Measurements from ENCODE around the gene FCRLB. TPM values are rescaled to one million over a fixed set of nuclear protein-coding genes. Genes with fewer than 3 reads are reported as not detected.

Gene FCRLB
- total RNA-seq, 5 donors from 2014 or later (not counting 1 experiment from before 2014, with no cell fraction given), result 0.48 to 1.1 (median 0.75) TPM

GRCh38 chr1:161743231-161743630, 21.9 kb downstream of the FCRLB start:
- Mint-ChIP-seq H3K27me3 (peaks cover 3% of the 10 kb centered on the region in 2 donors), H3K9me3 (no peaks in the 10 kb centered on the region), H3K4me3 (no peak overlapping the region), H3K36me3 (no peaks in the 10 kb centered on the region), H3K27ac (no peak overlapping the region), H3K4me1 (peaks cover 34 to 48% (median 38%) of the 10 kb centered on the region in 3 donors)
- no peak overlapping the region for H3K27ac ChIP-seq (ENCODE audit: low read length)
- H3K9me3 ChIP-seq, result no peaks in the 10 kb centered on the region
- no peak for DNase-seq
- no peaks in the 10 kb centered on the region for H3K36me3 ChIP-seq (ENCODE audit: control insufficient read depth in 2 of 2, extremely low read depth in 1 of 2, insufficient read depth in 1 of 2, low read length in 1 of 2)
- no peak for ATAC-seq (replicated peaks in 1 of 4)
- H3K4me1 ChIP-seq (ENCODE audit: control insufficient read depth in 1 of 2, extremely low read depth in 1 of 2, insufficient read depth in 2 of 2, low read length in 2 of 2), result peaks cover 0 to 26% of the 10 kb centered on the region in 2 experiments
- 93% methylated on average over 9 of the region's 9 CpGs for WGBS (ENCODE audit: insufficient coverage)
- CTCF ChIA-PET, result interaction anchor here in 1 of 2 donors (0.6 kb wide), 1 partner anchor 23 kb away, joined by 3 read pairs; no protein-coding TSS in a partner anchor
- no peaks in the 10 kb centered on the region for H3K27me3 ChIP-seq (replicated peaks in 1 of 2; ENCODE audit: control insufficient read depth in 2 of 2, extremely low read depth in 1 of 2, insufficient read depth in 2 of 2, low read length in 1 of 2)
- no peak overlapping the region for H3K4me3 ChIP-seq (ENCODE audit: control insufficient read depth in 1 of 2, extremely low read depth in 1 of 2, low read length in 1 of 2)
- POLR2A ChIA-PET, result interaction anchor here in 1 of 2 donors (0.6 kb wide), 1 partner anchor 63 kb away, joined by 5 read pairs; no protein-coding TSS in a partner anchor

GRCh38 chr1:161747801-161748200, 26.5 kb downstream of the FCRLB start:
- H3K9me3 Mint-ChIP-seq, result no peaks in the 10 kb centered on the region
- CTCF ChIA-PET, result no interaction called here
- Histone ChIP-seq H3K27ac (ENCODE audit: low read length) (no peak overlapping the region), H3K27me3 (replicated peaks in 1 of 2; ENCODE audit: control insufficient read depth in 2 of 2, extremely low read depth in 1 of 2, insufficient read depth in 2 of 2, low read length in 1 of 2) (no peaks in the 10 kb centered on the region), H3K36me3 (ENCODE audit: control insufficient read depth in 2 of 2, extremely low read depth in 1 of 2, insufficient read depth in 1 of 2, low read length in 1 of 2) (peaks cover 0 to 9% of the 10 kb centered on the region in 2 donors), H3K4me3 (ENCODE audit: control insufficient read depth in 1 of 2, extremely low read depth in 1 of 2, low read length in 1 of 2) (no peak overlapping the region), H3K9me3 (no peaks in the 10 kb centered on the region), H3K4me1 (ENCODE audit: control insufficient read depth in 1 of 2, extremely low read depth in 1 of 2, insufficient read depth in 2 of 2, low read length in 2 of 2) (peaks cover 0 to 14% of the 10 kb centered on the region in 2 experiments)
- DNase-seq, result no peak
- POLR2A ChIA-PET, result no interaction called here
- H3K4me1 Mint-ChIP-seq, result peaks cover 36 to 44% (median 41%) of the 10 kb centered on the region in 3 donors
- H3K27ac Mint-ChIP-seq, result peak overlapping the region in 1 of 2 donors; percentile 31
- H3K36me3 Mint-ChIP-seq, result no peaks in the 10 kb centered on the region
- WGBS (ENCODE audit: insufficient coverage), result no CpG with 5 or more reads among the region's 6 CpGs
- ATAC-seq (replicated peaks in 1 of 4), result no peak
- H3K27me3 Mint-ChIP-seq, result peaks cover 3% of the 10 kb centered on the region in 2 donors
- H3K4me3 Mint-ChIP-seq, result peak overlapping the region in 1 of 3 donors; percentile 98

GRCh38 chr1:161749509-161750407, 28.4 kb downstream of the FCRLB start, which contains the start of gene DUSP12:
TSS of gene DUSP12 (plus strand) at chr1:161749786. CDS start at chr1:161749802, 16 bp downstream.
- peaks cover 13% of the 10 kb centered on the region for H3K36me3 Mint-ChIP-seq
- Histone ChIP-seq H3K36me3 (ENCODE audit: control insufficient read depth in 2 of 2, extremely low read depth in 1 of 2, insufficient read depth in 1 of 2, low read length in 1 of 2) (peaks cover 6 to 27% of the 10 kb centered on the region in 2 donors), H3K27me3 (replicated peaks in 1 of 2; ENCODE audit: control insufficient read depth in 2 of 2, extremely low read depth in 1 of 2, insufficient read depth in 2 of 2, low read length in 1 of 2) (no peaks in the 10 kb centered on the region), H3K4me1 (ENCODE audit: control insufficient read depth in 1 of 2, extremely low read depth in 1 of 2, insufficient read depth in 2 of 2, low read length in 2 of 2) (peaks cover 0 to 14% of the 10 kb centered on the region in 2 experiments), H3K27ac (ENCODE audit: low read length) (peak within 1 kb of the TSS; percentile 60), H3K9me3 (no peaks in the 10 kb centered on the region), H3K4me3 (ENCODE audit: control insufficient read depth in 1 of 2, extremely low read depth in 1 of 2, low read length in 1 of 2) (peak within 1 kb of the TSS; percentile 72 to 92)
- DNase-seq (peak; percentile 70 to 90 (median 81)), ATAC-seq (replicated peaks in 1 of 4) (peak; percentile 98 to 100 (median 99))
- peak within 1 kb of the TSS; percentile 96 to 98 for H3K27ac Mint-ChIP-seq
- POLR2A ChIA-PET, result interaction anchor here (0.5 to 0.9 kb wide), 5 partner anchors 8 to 365 kb away, joined by 3 to 4 read pairs (median 3); no protein-coding TSS in a partner anchor
- 0% methylated on average over 60 of the region's 65 CpGs for WGBS (ENCODE audit: insufficient coverage)
- H3K4me3 Mint-ChIP-seq, result peak within 1 kb of the TSS; percentile 98 to 99 (median 99)
- peaks cover 2 to 3% of the 10 kb centered on the region in 2 donors for H3K27me3 Mint-ChIP-seq
- H3K4me1 Mint-ChIP-seq, result peaks cover 43 to 44% (median 43%) of the 10 kb centered on the region in 3 donors
- CTCF ChIA-PET, result interaction anchor here in 1 of 2 donors (0.6 to 1.8 kb wide), 11 partner anchors 9 to 584 kb away, joined by 3 to 12 read pairs (median 4); no protein-coding TSS in a partner anchor
- H3K9me3 Mint-ChIP-seq, result no peaks in the 10 kb centered on the region

GRCh38 chr1:161763522-161764098, 42.3 kb downstream of the FCRLB start:
- peaks cover 35 to 39% (median 37%) of the 10 kb centered on the region in 3 donors for H3K4me1 Mint-ChIP-seq
- H3K27me3 ChIP-seq (replicated peaks in 1 of 2; ENCODE audit: control insufficient read depth in 2 of 2, extremely low read depth in 1 of 2, insufficient read depth in 2 of 2, low read length in 1 of 2), result no peaks in the 10 kb centered on the region
- H3K27me3 Mint-ChIP-seq, result no peaks in the 10 kb centered on the region
- ChIA-PET CTCF (interaction anchor here (1.1 to 3.1 kb wide), 3 partner anchors 14 to 273 kb away, joined by 5 to 14 read pairs (median 6); partner anchors contain the start of gene DUSP12 (in 1 of the 2)), POLR2A (no interaction called here)
- no peak overlapping the region for H3K4me3 ChIP-seq (ENCODE audit: control insufficient read depth in 1 of 2, extremely low read depth in 1 of 2, low read length in 1 of 2)
- peaks cover 19 to 27% of the 10 kb centered on the region in 2 experiments for H3K4me1 ChIP-seq (ENCODE audit: control insufficient read depth in 1 of 2, extremely low read depth in 1 of 2, insufficient read depth in 2 of 2, low read length in 2 of 2)
- peak; percentile 48 to 65 (median 62) for ATAC-seq (replicated peaks in 1 of 4)
- WGBS (ENCODE audit: insufficient coverage), result no CpG with 5 or more reads among the region's 7 CpGs
- H3K4me3 Mint-ChIP-seq, result peak overlapping the region; percentile 57 to 100 (median 59)
- no peaks in the 10 kb centered on the region for H3K9me3 Mint-ChIP-seq
- peak overlapping the region; percentile 9 to 82 for H3K27ac Mint-ChIP-seq
- H3K36me3 ChIP-seq (ENCODE audit: control insufficient read depth in 2 of 2, extremely low read depth in 1 of 2, insufficient read depth in 1 of 2, low read length in 1 of 2), result peaks cover 0 to 6% of the 10 kb centered on the region in 2 donors
- H3K27ac ChIP-seq (ENCODE audit: low read length), result no peak overlapping the region
- H3K36me3 Mint-ChIP-seq, result peaks cover 5% of the 10 kb centered on the region
- no peaks in the 10 kb centered on the region for H3K9me3 ChIP-seq
- DNase-seq, result peak in 30 of 35 experiments; percentile 14 to 72 (median 44)

- Histone ChIP-seq H3K36me3 (ENCODE audit: control insufficient read depth in 2 of 2, extremely low read depth in 1 of 2, insufficient read depth in 1 of 2, low read length in 1 of 2) (peaks cover 0 to 2% of the 10 kb centered on the region in 2 donors), H3K4me1 (ENCODE audit: control insufficient read depth in 1 of 2, extremely low read depth in 1 of 2, insufficient read depth in 2 of 2, low read length in 2 of 2) (peaks cover 30 to 35% of the 10 kb centered on the region in 2 experiments), H3K9me3 (no peaks in the 10 kb centered on the region), H3K27ac (ENCODE audit: low read length) (peak within 1 kb of the TSS; percentile 75), H3K4me3 (ENCODE audit: control insufficient read depth in 1 of 2, extremely low read depth in 1 of 2, low read length in 1 of 2) (peak within 1 kb of the TSS; percentile 69 to 97), H3K27me3 (replicated peaks in 1 of 2; ENCODE audit: control insufficient read depth in 2 of 2, extremely low read depth in 1 of 2, insufficient read depth in 2 of 2, low read length in 1 of 2) (no peaks in the 10 kb centered on the region)
- peak within 1 kb of the TSS; percentile 99 to 100 (median 99) for H3K4me3 Mint-ChIP-seq
- peak within 1 kb of the TSS; percentile 94 to 97 for H3K27ac Mint-ChIP-seq
- H3K36me3 Mint-ChIP-seq, result no peaks in the 10 kb centered on the region
- DNase-seq (peak; percentile 63 to 90 (median 73)), ATAC-seq (replicated peaks in 1 of 4) (peak; percentile 79 to 82 (median 82))
- H3K27me3 Mint-ChIP-seq, result no peaks in the 10 kb centered on the region
- 2% methylated on average over 18 of the region's 35 CpGs for WGBS (ENCODE audit: insufficient coverage)
- POLR2A ChIA-PET, result interaction anchor here (0.6 to 0.9 kb wide), 4 partner anchors 10 to 756 kb away, joined by 3 to 9 read pairs (median 4); no protein-coding TSS in a partner anchor
- H3K4me1 Mint-ChIP-seq, result peaks cover 42 to 45% (median 45%) of the 10 kb centered on the region in 3 donors
- CTCF ChIA-PET, result interaction anchor here in 1 of 2 donors (0.5 to 1.7 kb wide), 8 partner anchors 17 to 996 kb away, joined by 3 to 6 read pairs (median 3); partner anchors contain the start of gene DUSP12
- no peaks in the 10 kb centered on the region for H3K9me3 Mint-ChIP-seq
These were observed 45.0 kb downstream of the FCRLB start, which contains the start of gene ATF6 for GRCh38 chr1:161766102-161766981. TSS of gene ATF6 (plus strand) at chr1:161766320. CDS start at chr1:161766361, 41 bp downstream.

All from T-cell (primary cell).